DMS79 treated with DMSO at 0.1 percent for 48 hours (cell line): ENCODE measurements around the gene GPR17.

Experiments
- DNase-seq: peaks from one replicate; lab custom pipeline; 2025; lab: John Stamatoyannopoulos, UW

GPR17 gene

DNA sequence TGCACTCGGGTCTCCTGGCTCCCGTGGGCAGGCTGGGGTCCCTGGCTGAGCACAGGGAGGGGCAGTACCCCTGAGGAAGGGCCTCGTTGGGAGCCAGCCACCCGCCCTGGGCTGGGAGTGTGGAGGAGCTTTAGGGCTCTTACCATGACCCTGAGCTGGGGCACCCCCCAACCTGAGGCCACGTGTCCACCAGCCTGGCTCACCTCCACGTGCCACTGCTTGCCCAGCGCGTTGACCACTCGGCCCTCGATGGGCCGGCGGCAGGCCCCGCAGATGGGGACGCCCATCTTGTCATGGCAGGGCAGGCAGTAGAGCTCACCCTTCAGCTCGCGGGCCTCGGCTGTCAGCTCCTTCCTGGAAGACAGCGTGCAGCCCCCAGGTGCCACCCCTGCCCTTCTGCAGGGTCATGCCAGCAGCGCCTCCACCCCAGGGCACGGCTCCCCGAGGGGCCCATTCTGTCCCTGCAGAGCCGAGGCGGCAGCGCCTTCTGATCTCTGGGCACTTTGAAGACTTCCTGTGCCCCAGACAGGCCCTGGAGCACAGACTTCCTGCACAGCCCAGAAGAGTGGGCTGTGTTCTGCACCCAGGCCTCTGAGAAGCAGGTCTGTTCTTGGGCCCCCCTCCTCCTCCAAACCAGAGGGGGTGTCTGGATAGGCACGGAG, 4.0 kb upstream of the GPR17 start:
- DNase-seq: no peak

DNA sequence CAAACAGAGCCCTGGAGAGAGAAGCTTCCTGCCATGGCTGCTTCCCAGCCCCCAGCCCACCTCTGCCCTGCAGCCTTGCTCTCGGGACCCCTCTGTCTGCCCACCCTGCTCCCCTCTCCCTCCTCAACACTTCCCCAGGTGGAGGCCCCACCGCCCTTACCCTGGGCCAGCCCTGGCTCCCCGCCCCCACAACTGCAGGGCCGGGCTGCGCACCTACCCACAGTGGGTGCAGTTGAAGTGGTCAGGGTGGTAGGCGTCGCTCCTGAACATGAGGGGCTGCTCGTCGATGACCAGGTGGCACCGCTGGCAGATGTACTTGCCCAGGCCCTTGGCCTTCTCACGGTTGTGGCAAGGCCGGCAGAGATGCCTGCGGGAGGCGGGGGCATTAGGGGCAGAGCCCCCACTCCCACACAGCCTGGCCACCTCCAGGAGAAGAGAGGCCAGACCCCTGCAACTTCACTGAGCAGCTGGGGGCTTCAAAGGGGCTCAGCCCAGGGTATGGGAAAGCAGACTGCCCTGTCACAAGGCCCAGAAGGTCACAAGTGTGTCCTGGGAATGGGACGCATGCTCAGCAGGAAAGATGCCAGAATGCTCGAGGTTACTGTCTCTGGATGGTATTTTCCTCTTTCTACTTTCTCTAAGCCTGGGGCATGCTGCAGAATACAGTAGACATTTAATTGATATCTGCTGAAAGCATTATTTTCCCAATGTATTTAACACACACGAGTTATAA, 3.1 kb upstream of the GPR17 start:
- DNase-seq: no peak

DNA sequence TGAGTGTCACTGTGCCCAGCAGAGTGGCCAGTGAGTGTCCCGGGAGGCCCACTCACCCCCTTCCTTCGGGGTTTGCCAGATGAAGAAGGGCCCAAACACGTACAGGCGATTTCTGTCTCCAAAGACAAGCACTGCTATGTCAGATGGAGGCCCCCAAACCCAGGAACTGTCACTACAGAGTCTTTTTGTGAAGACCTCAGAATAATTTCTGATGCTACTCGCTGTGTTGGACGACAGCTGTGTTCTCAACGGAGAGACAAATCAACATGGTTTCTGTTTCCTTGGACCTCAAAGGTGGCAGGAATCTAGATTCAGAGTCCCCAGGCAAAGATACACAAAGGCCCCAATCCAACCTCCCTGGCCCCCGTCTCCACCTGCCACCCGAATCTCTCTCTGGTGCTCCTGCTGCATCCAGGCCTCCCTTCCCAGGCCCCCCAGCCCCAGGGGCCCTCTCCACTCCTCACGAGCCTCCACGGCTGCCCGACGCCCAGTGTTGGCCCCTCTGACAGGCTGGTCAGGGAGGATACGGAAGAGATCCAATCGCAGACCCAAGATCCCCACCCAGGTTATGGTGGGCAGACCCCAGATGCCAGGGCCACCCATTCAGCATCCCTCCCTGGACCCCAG, 2.4 kb upstream of the GPR17 start:
- no peak for DNase-seq

DNA sequence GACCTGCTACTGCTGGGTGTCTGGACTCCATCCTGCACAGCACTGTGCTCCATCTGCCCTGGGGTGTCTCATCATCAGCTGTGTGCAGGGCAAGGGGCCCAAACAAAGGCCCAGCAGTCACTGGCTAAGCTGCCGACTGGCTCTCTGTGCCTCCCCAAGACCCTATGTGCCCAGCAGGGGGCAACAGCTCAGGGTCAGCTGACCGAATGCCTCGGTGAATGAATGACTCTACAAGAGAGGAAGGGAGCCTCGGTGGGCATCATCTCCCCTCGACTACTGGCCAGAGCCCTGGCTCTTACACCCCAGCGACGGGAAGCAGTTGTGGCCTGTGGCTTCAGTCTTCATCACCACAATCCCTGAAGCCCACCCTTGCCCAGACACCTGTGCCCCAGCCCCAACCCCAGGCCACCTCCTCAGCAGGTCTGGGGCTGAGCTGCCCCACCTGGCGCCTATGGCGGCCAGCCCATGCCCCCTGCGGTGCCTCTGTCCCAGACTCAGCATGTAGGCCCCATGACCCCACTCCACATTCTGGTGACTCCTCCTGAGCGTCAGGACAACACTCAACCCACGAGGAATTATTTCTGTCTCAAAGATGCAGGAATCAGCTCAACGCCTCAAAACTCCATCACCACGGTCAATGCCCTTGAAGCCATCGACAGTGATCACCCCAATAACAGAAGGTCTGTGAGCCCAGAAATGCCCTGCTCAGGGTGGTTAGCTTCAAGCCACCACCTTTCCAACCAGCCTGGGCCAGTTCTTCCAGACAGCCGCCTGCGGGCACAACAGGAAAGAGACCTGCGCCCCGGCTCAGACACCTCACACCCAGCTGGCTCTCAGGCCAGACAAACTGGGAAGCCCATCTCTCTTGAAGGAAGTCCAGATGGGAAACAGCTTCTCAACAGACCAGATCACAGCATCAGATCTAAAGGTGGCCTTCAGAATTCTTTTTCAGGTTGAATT, 1.6 kb upstream of the GPR17 start:
- no peak for DNase-seq

DNA sequence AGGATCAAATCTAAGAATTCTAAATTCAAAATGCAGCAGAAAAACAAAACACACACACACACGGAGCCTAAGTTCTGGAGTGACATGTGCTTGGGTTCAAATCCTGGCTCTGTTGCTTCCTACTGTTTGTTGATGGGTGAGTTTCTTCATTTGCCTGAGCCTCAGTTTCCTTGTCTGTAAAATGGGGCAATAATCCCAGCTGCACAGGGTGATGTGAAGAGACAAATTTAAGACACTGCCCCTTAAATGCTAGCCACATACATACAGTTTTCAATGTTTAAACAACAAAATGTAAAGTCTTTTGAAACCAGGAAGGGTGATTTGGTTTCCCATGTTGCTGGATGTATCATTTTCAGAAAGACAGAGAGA, 943 bp upstream of the GPR17 start:
- DNase-seq: no peak

DNA sequence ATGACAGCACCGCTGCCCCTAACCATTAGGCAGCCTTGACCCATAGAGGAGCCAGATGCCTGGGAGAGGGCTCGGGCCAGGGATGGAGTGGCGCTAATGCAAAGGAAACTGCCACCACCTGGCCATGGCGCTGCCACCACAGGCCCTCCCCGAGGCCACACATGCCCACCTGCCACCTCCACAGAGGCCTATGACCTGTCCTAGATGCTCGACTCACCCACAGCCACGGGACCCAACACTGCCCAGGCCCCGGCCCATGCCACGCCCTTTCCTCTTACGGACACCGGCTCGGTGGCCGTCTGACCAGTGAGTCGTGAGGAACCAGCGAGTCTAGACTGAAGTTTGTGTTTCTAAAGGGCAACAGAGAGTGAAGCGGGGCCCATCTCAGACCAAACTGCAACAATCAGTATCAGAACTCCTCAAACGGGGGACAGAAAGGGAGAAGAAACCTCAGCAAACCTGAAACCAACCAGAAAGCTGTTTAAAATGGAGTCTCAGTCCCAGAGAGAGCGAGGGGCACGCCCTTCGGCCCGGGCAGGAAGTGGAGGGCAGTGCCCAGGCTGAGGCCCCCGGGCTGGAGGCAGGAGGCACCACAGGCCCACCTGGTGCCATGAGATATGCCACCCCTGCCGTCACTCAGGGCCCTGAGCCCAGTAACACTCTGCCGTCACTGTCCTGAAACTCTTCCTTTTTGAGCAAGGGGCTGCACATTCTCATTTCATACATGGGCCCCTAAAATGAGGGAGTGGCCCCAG, 711 bp downstream of the GPR17 start:
- DNase-seq: no peak

DNA sequence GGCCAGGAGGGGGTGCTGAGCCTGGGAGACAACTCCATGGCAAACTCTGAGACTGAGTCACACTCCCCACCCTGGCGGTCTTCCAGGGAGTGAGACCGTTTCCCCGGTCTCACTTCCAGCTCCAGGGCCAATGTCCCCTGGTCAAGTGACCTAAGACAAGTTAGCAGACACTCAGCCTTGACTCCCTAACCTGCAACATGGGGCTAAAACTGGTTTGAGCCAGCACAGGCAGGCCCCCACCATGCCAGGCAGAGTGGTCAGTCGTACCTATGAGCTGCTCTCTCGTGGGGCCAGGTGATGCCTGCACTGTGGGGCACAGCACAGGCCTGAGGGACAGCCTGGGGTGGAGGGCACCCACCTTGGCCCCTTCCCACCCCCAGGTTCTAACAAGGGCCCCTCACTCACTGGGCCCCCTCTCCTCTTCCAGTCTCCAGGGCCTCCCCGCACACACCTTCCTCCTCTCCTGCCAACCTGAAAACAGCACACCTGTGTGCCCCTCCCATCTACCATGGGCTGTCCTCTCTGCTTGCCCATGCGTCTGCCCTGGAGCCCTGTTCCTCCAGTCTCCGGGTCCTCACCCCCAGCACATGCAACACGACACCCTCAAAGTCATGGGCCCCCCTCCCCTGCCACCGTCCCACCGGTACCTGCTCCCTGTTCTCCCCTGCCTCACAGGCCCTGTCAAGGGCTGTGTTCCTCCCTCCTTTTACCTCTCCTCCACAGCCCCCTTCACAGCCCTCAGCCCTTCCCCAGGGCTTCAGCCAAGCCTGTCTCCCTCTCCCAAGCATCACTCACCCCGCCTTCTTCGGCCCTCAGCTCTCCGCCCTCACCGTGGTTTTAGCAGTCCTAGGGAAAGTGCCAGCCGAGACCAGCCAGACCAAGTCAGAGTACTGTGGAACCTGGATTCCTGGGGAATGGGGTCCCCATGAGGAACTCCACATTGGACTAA, 1.6 kb downstream of the GPR17 start:
- DNase-seq: no peak

DNA sequence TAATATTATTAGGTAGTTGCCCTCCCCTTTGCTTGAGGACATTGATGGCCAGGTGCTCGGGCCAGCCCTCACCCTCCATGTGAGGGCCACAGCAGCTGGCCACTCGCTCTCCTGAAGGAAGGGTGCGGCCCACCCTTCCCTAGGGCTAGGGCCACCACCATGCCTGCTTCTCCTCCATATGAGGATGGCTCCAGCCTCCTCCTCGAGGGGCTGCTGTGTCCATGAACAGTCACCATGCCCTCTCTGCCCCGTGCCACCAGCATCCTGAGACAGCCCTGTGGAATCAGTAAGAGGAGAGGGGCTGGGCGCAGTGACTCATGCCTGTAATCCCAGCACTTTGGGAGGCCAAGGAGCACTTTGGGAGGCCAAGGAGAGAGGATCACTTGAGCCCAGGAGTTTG, 2.4 kb downstream of the GPR17 start:
- no peak for DNase-seq

DNA sequence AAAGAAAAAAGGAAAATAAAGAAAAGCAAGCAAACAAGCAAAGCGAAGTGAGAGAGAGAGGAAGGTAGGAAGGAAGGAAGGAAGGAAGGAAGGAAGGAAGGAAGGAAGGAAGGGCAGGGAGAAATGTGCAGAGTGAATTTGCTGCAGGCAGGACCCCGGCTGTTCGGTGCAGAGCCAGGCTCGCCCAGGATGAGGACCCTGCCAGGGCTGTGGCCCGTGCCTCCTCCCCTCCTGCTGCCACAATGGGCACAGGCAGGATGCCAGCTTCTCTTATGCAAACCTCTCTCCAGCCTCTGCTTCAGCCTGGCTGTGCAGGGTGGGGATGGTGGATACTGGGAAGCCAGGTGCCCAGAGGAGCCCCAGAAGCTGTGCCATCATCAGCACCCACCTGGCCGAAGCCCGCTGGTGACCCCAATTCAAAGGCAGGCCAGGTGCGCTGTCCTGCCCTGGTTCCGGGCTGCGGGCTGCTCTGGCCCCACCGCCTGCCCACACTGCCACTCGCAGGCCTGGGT, 3.2 kb downstream of the GPR17 start:
- peak; percentile 29 for DNase-seq

DNA sequence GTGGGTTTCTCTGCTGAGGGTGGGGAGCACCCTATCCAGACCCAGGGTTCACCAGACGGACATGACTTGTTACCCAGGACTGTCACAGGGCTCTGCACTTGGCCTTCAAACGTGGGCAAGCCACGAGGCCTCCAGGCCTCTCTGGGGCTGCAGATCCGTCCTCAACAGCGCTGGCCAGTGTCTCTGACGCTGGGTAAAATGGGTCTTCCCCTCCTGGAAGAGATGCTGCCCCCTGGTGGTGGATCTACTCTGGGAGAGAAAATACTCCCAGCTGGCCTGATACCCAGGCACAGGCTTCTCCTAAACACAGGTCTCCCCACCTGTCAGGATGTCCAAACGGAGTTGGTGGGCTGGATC, 3.7 kb downstream of the GPR17 start:
- DNase-seq: peak; percentile 31

DNA sequence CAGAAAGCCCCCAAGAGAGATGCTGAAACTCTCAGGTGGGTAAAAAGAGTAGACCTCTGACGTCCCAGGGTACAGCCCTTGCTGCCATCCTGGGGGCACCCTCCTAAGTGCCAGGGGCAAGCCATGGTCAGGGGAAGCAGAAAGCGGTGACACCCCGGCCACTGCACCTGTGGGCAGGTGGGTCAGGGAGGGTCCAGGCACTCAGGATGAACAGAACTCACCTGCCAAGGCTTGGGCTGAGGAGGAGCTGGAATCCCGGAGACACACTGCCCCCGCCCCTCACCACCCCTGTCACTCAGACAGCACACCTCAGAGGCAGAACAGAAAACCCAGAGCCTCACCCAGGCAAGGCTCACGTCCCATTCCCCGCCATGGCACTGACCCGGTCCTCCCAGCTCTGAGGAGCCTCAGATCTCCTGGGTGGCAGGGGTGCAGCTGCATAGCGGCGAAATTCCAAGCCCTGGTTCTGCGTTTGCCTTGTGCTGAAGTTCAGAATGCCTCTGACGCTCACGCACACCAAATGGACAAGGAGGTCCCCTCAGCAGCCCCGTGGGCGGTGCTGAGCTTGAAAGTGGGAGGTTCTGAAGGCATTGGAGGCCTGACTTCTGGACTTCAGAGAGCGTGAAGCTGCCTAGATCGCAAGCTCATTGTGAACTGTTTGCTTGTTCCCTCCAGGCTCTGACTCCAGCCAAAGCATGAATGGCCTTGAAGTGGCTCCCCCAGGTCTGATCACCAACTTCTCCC, 4.3 kb downstream of the GPR17 start:
- DNase-seq: no peak

DNA sequence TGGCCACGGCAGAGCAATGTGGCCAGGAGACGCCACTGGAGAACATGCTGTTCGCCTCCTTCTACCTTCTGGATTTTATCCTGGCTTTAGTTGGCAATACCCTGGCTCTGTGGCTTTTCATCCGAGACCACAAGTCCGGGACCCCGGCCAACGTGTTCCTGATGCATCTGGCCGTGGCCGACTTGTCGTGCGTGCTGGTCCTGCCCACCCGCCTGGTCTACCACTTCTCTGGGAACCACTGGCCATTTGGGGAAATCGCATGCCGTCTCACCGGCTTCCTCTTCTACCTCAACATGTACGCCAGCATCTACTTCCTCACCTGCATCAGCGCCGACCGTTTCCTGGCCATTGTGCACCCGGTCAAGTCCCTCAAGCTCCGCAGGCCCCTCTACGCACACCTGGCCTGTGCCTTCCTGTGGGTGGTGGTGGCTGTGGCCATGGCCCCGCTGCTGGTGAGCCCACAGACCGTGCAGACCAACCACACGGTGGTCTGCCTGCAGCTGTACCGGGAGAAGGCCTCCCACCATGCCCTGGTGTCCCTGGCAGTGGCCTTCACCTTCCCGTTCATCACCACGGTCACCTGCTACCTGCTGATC, 4.9 kb downstream of the GPR17 start:
- DNase-seq: no peak

DNA sequence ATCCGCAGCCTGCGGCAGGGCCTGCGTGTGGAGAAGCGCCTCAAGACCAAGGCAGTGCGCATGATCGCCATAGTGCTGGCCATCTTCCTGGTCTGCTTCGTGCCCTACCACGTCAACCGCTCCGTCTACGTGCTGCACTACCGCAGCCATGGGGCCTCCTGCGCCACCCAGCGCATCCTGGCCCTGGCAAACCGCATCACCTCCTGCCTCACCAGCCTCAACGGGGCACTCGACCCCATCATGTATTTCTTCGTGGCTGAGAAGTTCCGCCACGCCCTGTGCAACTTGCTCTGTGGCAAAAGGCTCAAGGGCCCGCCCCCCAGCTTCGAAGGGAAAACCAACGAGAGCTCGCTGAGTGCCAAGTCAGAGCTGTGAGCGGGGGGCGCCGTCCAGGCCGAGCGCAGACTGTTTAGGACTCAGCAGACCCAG, 5.4 kb downstream of the GPR17 start:
- DNase-seq: no peak

DNA sequence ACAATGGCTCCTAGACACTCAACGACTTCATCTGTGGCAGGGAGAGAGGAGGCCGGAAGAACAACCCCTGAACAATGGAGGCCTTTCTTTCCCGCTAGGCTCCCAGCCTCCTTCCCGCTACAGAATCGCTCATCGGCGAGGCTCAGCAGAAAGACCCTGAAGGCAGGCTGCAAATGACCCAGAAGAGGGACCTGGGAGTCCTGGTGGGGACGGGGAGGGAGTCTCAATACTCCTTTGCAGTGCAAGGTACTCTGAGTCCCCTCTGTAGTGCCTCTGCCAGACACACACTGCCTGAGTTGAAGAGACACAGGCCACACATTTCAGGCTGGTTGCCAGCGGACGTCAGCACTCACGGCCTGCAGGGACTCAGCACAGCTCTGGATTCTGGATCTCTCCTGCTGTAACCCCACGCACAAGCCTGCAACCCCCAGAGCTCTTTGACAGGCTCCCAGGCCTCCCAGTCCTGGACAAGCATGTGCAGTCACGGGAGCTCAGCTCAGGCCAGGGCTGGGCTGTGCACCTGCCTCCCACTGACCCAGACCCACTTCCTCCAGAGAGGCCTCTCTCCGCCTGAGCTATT, 6.1 kb downstream of the GPR17 start:
- DNase-seq: no peak

DNA sequence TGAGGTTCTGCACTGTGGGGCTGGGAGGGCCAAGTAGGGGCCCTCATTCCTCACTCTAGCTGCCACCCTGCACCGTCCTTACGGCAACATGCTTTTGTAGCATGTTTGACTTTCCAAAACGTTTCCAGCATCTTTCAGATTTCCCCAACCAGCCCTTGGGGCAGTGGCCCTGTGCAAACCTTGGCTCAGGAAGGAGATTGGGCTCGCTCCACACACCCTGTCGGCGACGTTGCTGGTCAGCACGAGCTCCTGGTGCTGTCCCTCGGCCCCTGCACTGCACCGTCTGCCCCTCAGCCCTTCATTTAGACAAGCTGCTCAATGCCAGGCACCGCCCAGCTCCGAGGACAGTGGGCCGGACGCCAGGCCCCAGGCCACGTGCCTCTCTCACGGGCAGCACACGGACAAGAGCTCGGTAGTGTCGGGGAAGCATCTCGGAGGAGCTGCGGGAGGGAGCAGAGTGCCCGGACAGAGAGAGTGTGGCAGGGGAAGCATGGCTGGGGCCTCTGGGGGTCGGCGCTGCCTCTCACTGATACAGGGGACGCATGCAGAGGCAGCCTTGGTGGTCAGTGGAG, 6.9 kb downstream of the GPR17 start:
- no peak for DNase-seq

DNA sequence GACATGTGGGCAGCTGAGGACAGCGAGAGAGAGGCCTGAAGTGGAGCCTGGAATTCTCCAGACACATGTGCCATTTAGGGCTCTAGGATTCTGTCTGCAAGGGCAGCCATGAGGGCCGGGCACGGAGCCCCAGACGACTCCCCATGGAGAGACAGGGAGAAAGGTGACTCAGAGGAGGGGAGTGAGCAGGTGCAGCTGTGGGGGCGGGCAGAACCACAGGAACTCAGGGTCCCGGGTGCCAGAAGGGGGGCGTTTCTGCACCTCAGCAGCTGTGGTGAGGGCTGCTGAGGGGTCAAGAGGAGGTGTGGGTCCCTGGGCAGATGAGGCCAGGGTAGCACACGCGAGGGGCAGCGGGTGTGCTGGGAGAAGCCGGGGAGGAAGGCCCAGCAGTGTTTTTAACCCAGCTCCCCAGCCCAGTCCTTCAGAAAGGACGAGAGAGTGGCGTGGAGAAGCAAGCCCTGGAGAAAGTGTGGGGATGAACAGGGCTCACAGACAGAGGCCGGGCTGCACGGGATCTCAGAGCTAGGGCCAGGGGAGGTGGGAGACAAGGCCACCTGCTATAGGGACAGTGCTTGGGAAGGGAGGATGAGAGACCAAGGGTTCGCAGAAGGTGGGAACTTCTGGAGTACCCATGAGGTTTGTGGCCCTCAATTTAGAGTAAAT, 7.6 kb downstream of the GPR17 start:
- DNase-seq: no peak

DNA sequence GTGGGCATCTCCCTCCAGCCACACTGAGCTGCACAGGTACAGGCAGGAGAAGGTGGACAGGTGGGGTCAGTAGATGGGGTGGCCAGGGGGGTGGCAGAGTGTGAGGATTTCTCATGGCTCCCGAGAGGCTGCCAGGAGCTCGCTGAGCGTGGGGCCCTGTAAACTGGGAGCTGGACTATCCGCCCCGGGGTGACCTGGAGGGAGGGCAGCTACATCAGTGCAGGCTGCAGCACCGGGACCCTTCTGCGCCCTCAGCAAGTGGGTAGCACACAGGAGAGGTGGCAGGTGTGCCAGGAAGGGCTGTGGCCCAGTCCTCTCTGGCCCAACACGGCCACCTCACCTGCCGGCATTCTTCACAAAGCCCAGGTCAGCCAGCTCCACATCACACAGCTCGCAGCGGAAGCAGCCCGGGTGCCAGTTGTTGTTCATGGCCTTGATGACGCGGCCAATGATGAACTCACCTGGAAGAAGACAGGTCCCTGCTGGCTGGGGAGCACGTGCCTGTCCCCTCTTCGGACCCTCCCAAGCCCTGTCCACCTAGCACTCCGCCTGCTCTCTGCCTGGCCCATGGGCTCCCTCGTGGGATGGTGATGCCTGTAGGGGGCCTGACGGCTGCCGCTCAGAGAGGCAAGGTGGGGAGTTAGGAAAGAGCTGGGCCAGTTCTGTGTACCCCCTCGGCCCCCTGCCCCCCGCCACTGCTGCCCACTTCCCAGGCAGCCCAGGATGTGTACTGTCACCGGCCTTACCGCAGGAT, 8.3 kb downstream of the GPR17 start:
- no peak for DNase-seq
